GM23338 (cell line): ENCODE data around the gene HSD17B2. TPM values are rescaled to one million over a fixed set of nuclear protein-coding genes. Genes with fewer than 3 reads are reported as not detected.

ENCODE experiments used
- ATAC-seq: fragments of 200-7000 bp; cut with Tn5 transposase; 3 replicates; pipeline ENCODE4 v1.9.1; 2020
- DNase-seq: peaks from one replicate; pipeline ENCODE4 v3.0.0-alpha.2; 2015; ENCODE audit warnings: low spot score
- H2AFZ ChIP-seq: fragments of 200-600 bp; sonication (generic); 2 replicates; pipeline ENCODE4 v1.8.0; 2016; ENCODE audit warnings: antibody characterized with exemption, mild to moderate bottlenecking, moderate library complexity
- H3F3A ChIP-seq: fragments of 200-600 bp; sonication (generic); replicated peaks from 2 replicates; pipeline ENCODE4 v1.8.0; 2017; ENCODE audit warnings: antibody characterized with exemption, mixed run types, low read depth
- H3K27ac ChIP-seq: fragments of 200-600 bp; sonication (generic); 2 replicates; pipeline ENCODE4 v1.6.1; 2016; ENCODE audit warnings: low read depth
- H3K27me3 ChIP-seq: fragments of 200-600 bp; sonication (generic); 2 replicates; pipeline ENCODE4 v1.8.0; 2016; ENCODE audit warnings: mild to moderate bottlenecking, mixed run types, moderate library complexity; ENCODE audit not compliant: insufficient read depth
- H3K36me3 ChIP-seq: fragments of 200-600 bp; sonication (generic); 2 replicates; pipeline ENCODE4 v1.8.0; 2016; ENCODE audit warnings: mild to moderate bottlenecking; ENCODE audit not compliant: insufficient read depth
- H3K4me1 ChIP-seq: fragments of 200-600 bp; sonication (generic); 2 replicates; pipeline ENCODE4 v1.8.0; 2016; ENCODE audit warnings: mild to moderate bottlenecking, moderate library complexity; ENCODE audit not compliant: insufficient read depth
- H3K4me2 ChIP-seq: fragments of 200-600 bp; sonication (generic); 2 replicates; pipeline ENCODE4 v1.7.1; 2017; ENCODE audit warnings: mixed run types
- H3K4me3 ChIP-seq: fragments of 200-600 bp; sonication (generic); 2 replicates; pipeline ENCODE4 v1.6.1; 2016; ENCODE audit warnings: mixed run types
- H3K79me2 ChIP-seq: fragments of 200-600 bp; sonication (generic); replicated peaks from 2 replicates; pipeline ENCODE4 v1.8.0; 2017; ENCODE audit warnings: mild to moderate bottlenecking; ENCODE audit not compliant: insufficient read depth
- H3K9me2 ChIP-seq: fragments of 200-600 bp; sonication (generic); 2 replicates; pipeline ENCODE4 v1.8.0; 2017; ENCODE audit not compliant: insufficient read depth
- H4K20me1 ChIP-seq: fragments of 200-600 bp; sonication (generic); replicated peaks from 2 replicates; pipeline ENCODE4 v1.8.0; 2017; ENCODE audit warnings: mild to moderate bottlenecking; ENCODE audit not compliant: insufficient read depth
- H3K27ac Mint-ChIP-seq: 2 replicates; pipeline ENCODE4 v1.8.0; 2020; ENCODE audit warnings: inconsistent platforms, mild to moderate bottlenecking, moderate library complexity, mixed read lengths
- H3K27me3 Mint-ChIP-seq: 3 replicates; pipeline ENCODE4 v1.8.0; 2022; ENCODE audit warnings: low read depth, mild to moderate bottlenecking, moderate library complexity, mixed read lengths, inconsistent platforms; ENCODE audit not compliant: insufficient read depth, poor library complexity
- H3K36me3 Mint-ChIP-seq: 3 replicates; pipeline ENCODE4 v1.8.0; 2021; ENCODE audit warnings: low read depth, mild to moderate bottlenecking, inconsistent platforms, moderate library complexity, mixed read lengths
- H3K4me1 Mint-ChIP-seq: 3 replicates; pipeline ENCODE4 v1.8.0; 2020; ENCODE audit warnings: mild to moderate bottlenecking, inconsistent platforms, mixed read lengths
- H3K4me3 Mint-ChIP-seq: 3 replicates; pipeline ENCODE4 v1.8.0; 2021; ENCODE audit warnings: moderate library complexity, mild to moderate bottlenecking, inconsistent platforms, mixed read lengths
- H3K9me3 Mint-ChIP-seq: 3 replicates; pipeline ENCODE4 v1.8.0; 2020; ENCODE audit warnings: moderate library complexity, mild to moderate bottlenecking, inconsistent platforms, mixed read lengths
- CREB1 ChIP-seq: fragments of 250-450 bp; sonication (Bioruptor Pico); IDR thresholded peaks from 2 replicates; pipeline ENCODE4 v1.5.0; 2020; ENCODE audit warnings: low read depth, mild to moderate bottlenecking, moderate library complexity
- CTCF ChIP-seq, 2 experiments: fragments of 200-600 bp in 1 of 2; sonication (generic) in 1 of 2; conservative IDR thresholded peaks; 2 replicates each; pipeline versions ENCODE4 v1.5.1 to v1.6.1; 2016 to 2017; ENCODE audit warnings: antibody characterized with exemption in 2 of 2, low read depth in 2 of 2, mild to moderate bottlenecking in 2 of 2, moderate library complexity in 1 of 2
- EZH2 ChIP-seq: fragments of 200-600 bp; sonication (generic); IDR thresholded peaks from one replicate; pipeline ENCODE4 v1.8.0; 2017; ENCODE audit warnings: antibody characterized with exemption, mild to moderate bottlenecking, low read depth; ENCODE audit not compliant: unreplicated experiment
- JUNB ChIP-seq: IDR thresholded peaks from one replicate; pipeline ENCODE4 v1.6.1; 2016; ENCODE audit warnings: antibody characterized with exemption; ENCODE audit not compliant: unreplicated experiment
- NANOG ChIP-seq: IDR thresholded peaks from 2 replicates; pipeline ENCODE4 v1.6.1; 2016; ENCODE audit warnings: antibody characterized with exemption, borderline replicate concordance
- STAT1 ChIP-seq: IDR thresholded peaks from one replicate; pipeline ENCODE4 v1.6.1; 2016; ENCODE audit warnings: antibody characterized with exemption; ENCODE audit not compliant: unreplicated experiment
- ZNF114 ChIP-seq: fragments of 250-450 bp; sonication (Bioruptor Pico); IDR thresholded peaks from 2 replicates; pipeline ENCODE4 v1.5.0; 2020; ENCODE audit warnings: mild to moderate bottlenecking, moderate library complexity
- ZNF331 ChIP-seq: fragments of 250-450 bp; sonication (Bioruptor Pico); IDR thresholded peaks from 2 replicates; pipeline ENCODE4 v1.5.0; 2020; ENCODE audit warnings: low read depth, mild to moderate bottlenecking, moderate library complexity
- ZNF462 ChIP-seq: fragments of 250-450 bp; sonication (Bioruptor Pico); IDR thresholded peaks from 2 replicates; pipeline ENCODE4 v1.5.0; 2020; ENCODE audit warnings: mild to moderate bottlenecking, moderate library complexity
- polyA plus RNA-seq: library from polyadenylated mRNA; unstranded; fragments of >200 nt; fragmentation: Nextera tagmentation; extraction: Ambion mirVana; gene quantifications from 2 replicates; pipeline ENCODE4 v1.2.1, GENCODE V29; 2016
- total RNA-seq: library from RNA; depleted of rRNA; stranded (reverse); fragments of >200 nt; shearing (Covaris generic); gene quantifications from 2 replicates; pipeline ENCODE4 v1.2.3, GENCODE V29; 2014
- TF ChIP-seq, protein P1 (sequence below): IDR thresholded peaks from one replicate; pipeline ENCODE4 v1.6.1; 2018; ENCODE audit warnings: antibody characterized with exemption; ENCODE audit not compliant: unreplicated experiment

Gene HSD17B2
- total and polyA plus RNA-seq, 2 experiments from 2014 or later = 0.29 TPM; not detected in 1

DNA sequence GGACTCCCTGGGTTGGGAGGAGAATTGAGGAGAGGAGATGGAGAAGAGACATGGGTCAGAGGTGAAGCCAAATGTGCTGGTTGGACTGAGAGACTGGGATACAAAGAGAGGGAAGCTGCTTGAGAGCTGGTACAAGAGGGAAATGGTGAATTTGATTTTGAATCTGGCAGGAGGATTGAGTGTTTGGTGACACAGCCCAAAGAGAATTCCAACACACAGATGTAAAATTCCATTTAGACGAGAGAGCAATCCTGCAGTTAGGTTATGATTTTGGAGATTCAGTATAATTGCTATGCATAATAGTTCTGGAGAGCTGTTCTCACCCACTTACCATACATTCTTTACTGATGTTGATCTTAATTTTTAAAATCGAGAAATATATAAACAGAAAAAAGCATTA lies 57.7 kb downstream of the HSD17B2 start:
- Histone ChIP-seq H3K9me2 (peaks cover 32% of the 10 kb centered on the region), H3F3A (0 out of 2 replicates have a peak, but pooled peaks cover 3% of the 10 kb centered on the region), H3K79me2 (no peaks in the 10 kb centered on the region), H3K27me3 (no peaks in the 10 kb centered on the region), H3K4me1 (peaks cover 16% of the 10 kb centered on the region), H3K4me2 (no peak overlapping the region), H4K20me1 (no peaks in the 10 kb centered on the region), H3K36me3 (no peaks in the 10 kb centered on the region), H3K27ac (no peak overlapping the region), H2AFZ (no peak overlapping the region), H3K4me3 (no peak overlapping the region)
- ATAC-seq (no peak), DNase-seq (no peak)
- no peak overlapping the region for H3K27ac Mint-ChIP-seq
- H3K4me1 Mint-ChIP-seq = peaks cover 24% of the 10 kb centered on the region
- TF ChIP-seq STAT1 (no peak), CREB1 (CRISPR knock-in tag) (no peak), ZNF331 (CRISPR knock-in tag) (no peak), CTCF (conservative IDR thresholded peaks at IDR 0.05; ENCODE audit: low read depth in 2 of 2) (no peak), ZNF114 (CRISPR knock-in tag) (no peak)
- H3K4me3 Mint-ChIP-seq = no peak overlapping the region
- no peaks in the 10 kb centered on the region for H3K9me3 Mint-ChIP-seq
- peaks cover 4% of the 10 kb centered on the region for H3K27me3 Mint-ChIP-seq
- no peaks in the 10 kb centered on the region for H3K36me3 Mint-ChIP-seq

- no peak overlapping the region for H2AFZ ChIP-seq
- TF ChIP-seq EZH2 = no peak
- TF ChIP-seq, protein P1, sequence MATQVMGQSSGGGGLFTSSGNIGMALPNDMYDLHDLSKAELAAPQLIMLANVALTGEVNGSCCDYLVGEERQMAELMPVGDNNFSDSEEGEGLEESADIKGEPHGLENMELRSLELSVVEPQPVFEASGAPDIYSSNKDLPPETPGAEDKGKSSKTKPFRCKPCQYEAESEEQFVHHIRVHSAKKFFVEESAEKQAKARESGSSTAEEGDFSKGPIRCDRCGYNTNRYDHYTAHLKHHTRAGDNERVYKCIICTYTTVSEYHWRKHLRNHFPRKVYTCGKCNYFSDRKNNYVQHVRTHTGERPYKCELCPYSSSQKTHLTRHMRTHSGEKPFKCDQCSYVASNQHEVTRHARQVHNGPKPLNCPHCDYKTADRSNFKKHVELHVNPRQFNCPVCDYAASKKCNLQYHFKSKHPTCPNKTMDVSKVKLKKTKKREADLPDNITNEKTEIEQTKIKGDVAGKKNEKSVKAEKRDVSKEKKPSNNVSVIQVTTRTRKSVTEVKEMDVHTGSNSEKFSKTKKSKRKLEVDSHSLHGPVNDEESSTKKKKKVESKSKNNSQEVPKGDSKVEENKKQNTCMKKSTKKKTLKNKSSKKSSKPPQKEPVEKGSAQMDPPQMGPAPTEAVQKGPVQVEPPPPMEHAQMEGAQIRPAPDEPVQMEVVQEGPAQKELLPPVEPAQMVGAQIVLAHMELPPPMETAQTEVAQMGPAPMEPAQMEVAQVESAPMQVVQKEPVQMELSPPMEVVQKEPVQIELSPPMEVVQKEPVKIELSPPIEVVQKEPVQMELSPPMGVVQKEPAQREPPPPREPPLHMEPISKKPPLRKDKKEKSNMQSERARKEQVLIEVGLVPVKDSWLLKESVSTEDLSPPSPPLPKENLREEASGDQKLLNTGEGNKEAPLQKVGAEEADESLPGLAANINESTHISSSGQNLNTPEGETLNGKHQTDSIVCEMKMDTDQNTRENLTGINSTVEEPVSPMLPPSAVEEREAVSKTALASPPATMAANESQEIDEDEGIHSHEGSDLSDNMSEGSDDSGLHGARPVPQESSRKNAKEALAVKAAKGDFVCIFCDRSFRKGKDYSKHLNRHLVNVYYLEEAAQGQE = no peak
- no peak for TF ChIP-seq ZNF462
- no peak for TF ChIP-seq CREB1 (CRISPR knock-in tag)
- no peak for TF ChIP-seq NANOG
- no peak for TF ChIP-seq JUNB
- H3K9me3 Mint-ChIP-seq = no peaks in the 10 kb centered on the region
- H3K9me2 ChIP-seq = peaks cover 32% of the 10 kb centered on the region
- ATAC-seq (no peak), DNase-seq (no peak)
- H3K4me3 ChIP-seq = no peak overlapping the region
- no peaks in the 10 kb centered on the region for H3K79me2 ChIP-seq
- H3K27ac ChIP-seq = no peak overlapping the region
- peaks cover 4% of the 10 kb centered on the region for H3K27me3 Mint-ChIP-seq
- no peaks in the 10 kb centered on the region for H3K36me3 ChIP-seq
- H3K4me2 ChIP-seq = peak overlapping the region; percentile 48; the same call in 1 of the 2 replicates
- H3K27me3 ChIP-seq = no peaks in the 10 kb centered on the region
- H3K4me3 Mint-ChIP-seq = no peak overlapping the region
- peaks cover 16% of the 10 kb centered on the region for H3K4me1 ChIP-seq
- H3K4me1 Mint-ChIP-seq = peaks cover 24% of the 10 kb centered on the region
- H3K27ac Mint-ChIP-seq = no peak overlapping the region
- no peaks in the 10 kb centered on the region for H3K36me3 Mint-ChIP-seq
- H4K20me1 ChIP-seq = no peaks in the 10 kb centered on the region
- 0 out of 2 replicates have a peak, but pooled peaks cover 3% of the 10 kb centered on the region for H3F3A ChIP-seq
Observed at GRCh38 chr16:82093666-82094300, 58.7 kb downstream of the HSD17B2 start.
